Measurements from ENCODE around the gene HDX.
"Not testable (repeated sequence)": the region's sequence is repeated elsewhere in the genome, so short reads cannot be mapped to it uniquely, and the experiment has no call there.

The HDX gene, protein sequence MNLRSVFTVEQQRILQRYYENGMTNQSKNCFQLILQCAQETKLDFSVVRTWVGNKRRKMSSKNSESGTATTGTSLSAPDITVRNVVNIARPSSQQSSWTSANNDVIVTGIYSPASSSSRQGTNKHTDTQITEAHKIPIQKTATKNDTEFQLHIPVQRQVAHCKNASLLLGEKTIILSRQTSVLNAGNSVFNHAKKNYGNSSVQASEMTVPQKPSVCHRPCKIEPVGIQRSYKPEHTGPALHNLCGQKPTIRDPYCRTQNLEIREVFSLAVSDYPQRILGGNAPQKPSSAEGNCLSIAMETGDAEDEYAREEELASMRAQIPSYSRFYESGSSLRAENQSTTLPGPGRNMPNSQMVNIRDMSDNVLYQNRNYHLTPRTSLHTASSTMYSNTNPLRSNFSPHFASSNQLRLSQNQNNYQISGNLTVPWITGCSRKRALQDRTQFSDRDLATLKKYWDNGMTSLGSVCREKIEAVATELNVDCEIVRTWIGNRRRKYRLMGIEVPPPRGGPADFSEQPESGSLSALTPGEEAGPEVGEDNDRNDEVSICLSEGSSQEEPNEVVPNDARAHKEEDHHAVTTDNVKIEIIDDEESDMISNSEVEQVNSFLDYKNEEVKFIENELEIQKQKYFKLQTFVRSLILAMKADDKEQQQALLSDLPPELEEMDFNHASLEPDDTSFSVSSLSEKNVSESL

DNA sequence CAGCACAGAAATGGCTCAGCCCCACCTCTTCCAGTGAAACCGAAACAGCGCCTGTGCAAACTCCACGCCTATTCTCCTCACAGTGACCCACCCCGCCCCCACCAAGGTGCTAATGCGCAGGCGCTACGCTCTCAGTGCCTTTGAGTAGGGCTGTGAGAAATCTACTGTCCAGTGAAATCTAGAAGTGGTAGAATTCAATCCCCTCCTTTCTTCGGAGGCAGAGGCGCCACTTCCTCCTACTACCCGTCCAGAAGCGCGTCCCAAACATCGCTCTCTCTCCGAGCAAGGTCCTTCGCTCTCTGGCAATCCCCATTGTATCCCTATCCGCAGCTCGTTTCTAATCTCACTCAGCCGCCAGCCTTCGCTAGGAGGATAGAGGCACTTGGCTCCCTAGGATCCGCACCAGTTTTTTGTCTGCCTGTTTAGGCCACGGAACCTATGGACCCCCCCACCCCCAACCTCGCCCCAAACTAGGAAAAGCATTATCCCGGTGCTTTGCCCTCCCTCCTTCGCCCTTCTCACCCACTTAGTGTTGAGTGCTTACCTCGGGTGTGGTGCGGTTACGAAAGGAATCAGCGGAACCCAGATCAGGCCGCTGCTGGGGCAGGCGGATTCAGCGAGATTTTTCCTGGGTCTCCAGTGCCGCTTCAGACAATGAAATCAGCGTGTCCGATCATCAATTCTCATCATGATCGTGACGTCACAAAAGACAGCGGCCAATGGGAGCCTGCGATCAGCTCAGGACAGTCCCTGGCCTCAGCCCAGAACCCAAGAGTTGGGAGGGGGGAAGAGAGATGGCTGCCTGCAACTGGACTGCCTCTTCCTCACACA, at the start of gene HDX:
TSS of gene HDX (minus strand) at position 656 of the 831 bp plus-strand sequence. CDS start 27,056 bp downstream, outside the sequence.
- peak; percentile 68 for DNase-seq (ENCODE audit: low spot score)
- Mint-ChIP-seq H3K4me1 (ENCODE audit: low read depth) (peaks cover 5% of the 10 kb centered on the region), H3K36me3 (ENCODE audit: low read depth) (no peaks in the 10 kb centered on the region), H3K4me3 (peak within 1 kb of the TSS; percentile 95), H3K27ac (peak within 1 kb of the TSS; percentile 94), H3K27me3 (ENCODE audit: low read depth) (no peaks in the 10 kb centered on the region), H3K9me3 (no peaks in the 10 kb centered on the region)

DNA sequence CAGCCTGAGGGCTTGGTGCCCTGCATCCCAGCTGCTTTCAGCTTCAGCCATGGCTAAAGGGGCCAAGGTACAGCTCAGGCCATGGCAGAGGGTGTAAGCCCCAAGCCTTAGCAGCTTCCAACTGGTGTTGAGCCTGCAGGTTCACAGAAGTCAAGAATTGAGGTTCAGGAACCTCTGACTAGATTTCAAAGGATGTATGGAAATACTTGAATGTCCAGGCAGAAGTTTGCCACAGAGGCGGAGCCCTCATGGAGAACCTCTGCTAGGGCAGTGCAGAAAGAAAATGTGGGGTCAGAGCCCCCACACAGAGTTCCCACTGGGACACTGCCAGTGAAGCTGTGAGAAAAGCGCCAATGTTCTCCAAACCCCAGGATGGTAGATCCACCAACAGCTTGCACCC, 39.1 kb upstream of the HDX start:
- H3K4me3 Mint-ChIP-seq; DNase-seq (ENCODE audit: low spot score); H3K36me3 Mint-ChIP-seq (ENCODE audit: low read depth); H3K27me3 Mint-ChIP-seq (ENCODE audit: low read depth); H3K4me1 Mint-ChIP-seq (ENCODE audit: low read depth); H3K27ac Mint-ChIP-seq: not testable (repeated sequence)
- H3K9me3 Mint-ChIP-seq, result peaks cover 20% of the 10 kb centered on the region

DNA sequence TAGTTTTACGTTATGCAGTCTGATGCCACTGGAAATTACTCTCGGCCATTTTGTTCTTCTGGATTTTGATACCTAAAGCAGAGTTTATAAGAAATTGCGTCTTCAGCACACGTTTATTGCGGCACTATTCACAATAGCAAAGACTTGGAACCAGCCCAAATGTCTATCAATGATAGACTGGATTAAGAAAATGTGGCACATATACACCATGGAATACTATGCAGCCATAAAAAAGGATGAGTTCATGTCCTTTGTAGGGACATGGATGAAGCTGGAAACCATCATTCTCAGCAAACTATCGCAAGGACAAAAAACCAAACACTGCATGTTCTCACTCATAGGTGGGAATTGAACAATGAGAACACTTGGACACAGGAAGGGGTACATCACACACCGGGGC, 35.4 kb upstream of the HDX start:
- not testable (repeated sequence) for H3K36me3 Mint-ChIP-seq (ENCODE audit: low read depth); H3K27me3 Mint-ChIP-seq (ENCODE audit: low read depth); H3K27ac Mint-ChIP-seq; H3K4me3 Mint-ChIP-seq; DNase-seq (ENCODE audit: low spot score); H3K4me1 Mint-ChIP-seq (ENCODE audit: low read depth)
- H3K9me3 Mint-ChIP-seq, result peaks cover 17% of the 10 kb centered on the region

DNA sequence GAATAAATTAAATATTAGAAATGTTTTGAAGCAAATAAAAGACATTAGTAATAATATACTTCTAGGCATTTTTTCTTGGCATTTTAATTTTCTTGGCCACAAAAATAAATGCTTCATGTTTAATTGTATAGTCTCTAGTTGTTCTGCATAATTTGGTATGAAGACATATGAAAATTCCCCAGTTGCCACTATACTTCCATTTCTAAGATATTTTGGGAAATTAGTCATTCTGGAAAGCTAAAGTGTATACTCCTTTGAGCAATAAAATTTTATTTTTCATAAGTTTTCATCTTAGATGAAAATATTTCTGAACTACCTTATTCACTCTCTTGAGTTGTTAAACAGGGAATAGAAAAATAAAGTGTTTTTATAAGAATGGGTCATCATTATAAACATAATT, 13.8 kb downstream of the HDX start:
- no peaks in the 10 kb centered on the region for H3K4me1 Mint-ChIP-seq (ENCODE audit: low read depth)
- no peak overlapping the region for H3K27ac Mint-ChIP-seq
- DNase-seq (ENCODE audit: low spot score), result no peak
- H3K9me3 Mint-ChIP-seq, result no peaks in the 10 kb centered on the region
- H3K36me3 Mint-ChIP-seq (ENCODE audit: low read depth), result peaks cover 3% of the 10 kb centered on the region
- no peak overlapping the region for H3K4me3 Mint-ChIP-seq
- H3K27me3 Mint-ChIP-seq (ENCODE audit: low read depth), result no peaks in the 10 kb centered on the region

DNA sequence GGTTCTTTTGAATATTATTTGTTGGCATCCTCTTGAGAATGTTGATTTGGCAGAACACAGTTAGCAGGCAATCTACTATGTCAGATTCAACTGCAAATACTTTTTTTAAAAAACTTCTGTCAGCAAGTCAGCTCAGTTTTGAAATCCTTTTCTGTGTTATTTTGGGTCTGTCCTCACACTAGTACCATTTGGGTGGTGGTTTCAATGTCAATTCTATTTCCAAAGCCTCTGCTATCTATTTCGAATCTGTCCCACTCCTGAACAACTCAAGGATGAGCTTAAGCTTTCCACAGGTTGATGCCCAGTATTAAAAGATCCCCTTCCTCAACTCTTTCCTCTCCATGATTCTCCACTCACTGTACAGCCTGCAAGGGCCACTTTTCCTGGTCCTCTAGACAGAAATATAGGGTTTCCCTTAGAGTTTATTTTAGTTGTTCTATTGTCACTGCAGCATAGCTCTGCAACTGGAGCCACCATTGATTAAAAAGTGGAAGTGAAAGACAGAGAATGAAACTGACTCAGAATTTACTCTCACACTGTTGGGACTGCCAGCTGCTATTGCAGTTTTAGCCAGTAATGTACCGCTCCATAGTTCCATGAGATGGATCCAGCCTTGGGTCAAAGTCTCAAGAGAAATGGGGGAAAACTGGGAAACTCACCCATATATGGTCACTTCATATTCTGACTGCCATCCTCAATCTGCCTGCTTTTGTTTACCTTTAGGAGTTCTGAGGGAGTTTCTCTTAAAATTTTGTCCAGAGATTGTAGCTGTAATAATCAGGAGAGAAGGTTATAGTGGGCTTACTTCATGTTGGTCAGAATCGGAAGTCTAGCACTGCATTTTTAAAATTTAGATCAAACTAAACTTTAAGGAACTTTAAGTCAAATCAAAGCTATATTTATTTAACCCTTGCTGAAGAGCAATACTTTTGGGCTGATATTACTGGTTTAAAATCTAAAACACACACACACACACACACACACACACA, 14.6 kb downstream of the HDX start:
- DNase-seq (ENCODE audit: low spot score), result no peak
- H3K4me3 Mint-ChIP-seq, result no peak overlapping the region
- peaks cover 3% of the 10 kb centered on the region for H3K36me3 Mint-ChIP-seq (ENCODE audit: low read depth)
- H3K9me3 Mint-ChIP-seq, result no peaks in the 10 kb centered on the region
- H3K27ac Mint-ChIP-seq, result no peak overlapping the region
- H3K4me1 Mint-ChIP-seq (ENCODE audit: low read depth), result no peaks in the 10 kb centered on the region
- H3K27me3 Mint-ChIP-seq (ENCODE audit: low read depth), result no peaks in the 10 kb centered on the region

DNA sequence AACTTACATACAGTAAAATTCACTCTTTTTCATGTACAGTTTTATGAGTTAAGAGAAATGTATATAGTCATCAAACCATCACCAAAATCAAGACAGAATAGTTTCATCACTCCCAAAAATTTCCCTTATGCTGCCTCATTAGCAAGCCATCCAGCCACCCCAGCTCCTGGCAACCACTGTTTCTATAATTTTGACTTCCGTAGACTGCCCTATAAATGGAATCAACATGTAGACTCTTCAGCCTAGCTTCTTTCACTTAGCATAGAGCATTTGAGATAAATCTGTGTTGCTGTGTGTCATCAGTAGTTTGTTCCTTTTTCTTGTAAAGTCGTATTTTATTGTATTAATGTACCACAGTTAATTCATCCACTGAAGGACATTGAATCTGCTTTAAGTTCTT, 23.2 kb downstream of the HDX start:
- no peak overlapping the region for H3K27ac Mint-ChIP-seq
- no peaks in the 10 kb centered on the region for H3K4me1 Mint-ChIP-seq (ENCODE audit: low read depth)
- H3K9me3 Mint-ChIP-seq, result no peaks in the 10 kb centered on the region
- H3K4me3 Mint-ChIP-seq, result no peak overlapping the region
- DNase-seq (ENCODE audit: low spot score), result no peak
- H3K27me3 Mint-ChIP-seq (ENCODE audit: low read depth), result no peaks in the 10 kb centered on the region
- H3K36me3 Mint-ChIP-seq (ENCODE audit: low read depth), result no peaks in the 10 kb centered on the region

DNA sequence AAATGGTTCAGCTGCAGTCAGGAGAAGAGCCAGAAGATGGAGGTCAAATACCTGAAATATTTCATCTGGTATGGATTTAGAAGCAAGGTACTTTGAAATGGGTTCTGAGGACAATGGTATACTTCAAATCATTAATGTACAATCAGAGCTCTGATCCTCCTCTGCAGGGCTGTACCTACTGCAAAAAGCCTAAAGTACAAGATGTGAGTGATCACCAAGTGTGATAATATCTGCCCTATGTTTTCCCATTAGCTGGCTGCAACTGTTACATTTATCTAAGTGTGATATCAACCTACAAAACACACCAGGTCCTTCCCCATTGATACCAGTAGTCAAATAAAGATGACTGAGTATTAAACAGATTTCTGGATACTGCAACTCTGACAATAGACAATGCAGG, 25.1 kb downstream of the HDX start:
- H3K4me3 Mint-ChIP-seq, result no peak overlapping the region
- H3K36me3 Mint-ChIP-seq (ENCODE audit: low read depth), result no peaks in the 10 kb centered on the region
- DNase-seq (ENCODE audit: low spot score), result no peak
- H3K4me1 Mint-ChIP-seq (ENCODE audit: low read depth), result no peaks in the 10 kb centered on the region
- no peaks in the 10 kb centered on the region for H3K9me3 Mint-ChIP-seq
- no peak overlapping the region for H3K27ac Mint-ChIP-seq
- no peaks in the 10 kb centered on the region for H3K27me3 Mint-ChIP-seq (ENCODE audit: low read depth)

DNA sequence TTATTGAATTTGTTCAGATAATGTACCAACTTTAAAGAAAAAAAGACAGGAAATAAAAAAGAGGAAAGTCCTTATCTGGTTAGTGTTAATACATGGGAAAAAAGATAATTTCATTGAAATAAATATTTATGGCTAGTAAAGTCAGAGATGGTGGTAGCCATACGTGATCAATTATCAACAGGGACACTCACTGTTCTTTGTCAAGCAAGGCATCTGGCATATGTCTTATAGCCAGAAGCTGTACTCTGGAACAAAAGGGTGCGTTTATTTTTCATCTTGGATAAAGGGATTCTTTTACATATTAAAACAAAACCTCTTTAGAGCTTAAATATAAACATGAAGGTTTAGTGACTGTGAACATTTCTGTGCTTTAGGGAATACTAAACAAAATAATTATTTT, 26.7 kb downstream of the HDX start:
- H3K9me3 Mint-ChIP-seq, result no peaks in the 10 kb centered on the region
- H3K4me1 Mint-ChIP-seq (ENCODE audit: low read depth), result no peaks in the 10 kb centered on the region
- H3K27ac Mint-ChIP-seq, result no peak overlapping the region
- no peaks in the 10 kb centered on the region for H3K36me3 Mint-ChIP-seq (ENCODE audit: low read depth)
- H3K27me3 Mint-ChIP-seq (ENCODE audit: low read depth), result no peaks in the 10 kb centered on the region
- DNase-seq (ENCODE audit: low spot score), result no peak
- H3K4me3 Mint-ChIP-seq, result no peak overlapping the region

DNA sequence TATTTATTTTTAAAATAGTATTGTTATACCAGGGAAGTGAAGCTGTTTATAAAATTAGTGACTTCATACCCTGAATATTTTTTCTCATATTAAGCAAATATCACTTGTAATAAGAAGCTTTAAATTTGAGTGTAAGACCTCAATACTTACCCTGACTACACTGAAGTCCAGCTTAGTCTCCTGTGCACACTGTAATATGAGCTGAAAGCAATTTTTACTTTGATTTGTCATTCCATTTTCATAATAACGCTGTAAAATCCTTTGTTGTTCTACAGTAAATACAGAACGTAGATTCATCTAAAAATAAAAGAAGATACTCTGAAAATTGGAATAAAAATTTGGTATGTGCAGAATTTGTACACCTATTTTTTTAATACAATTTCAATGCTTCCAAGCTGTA, 27.2 kb downstream of the HDX start:
- no peaks in the 10 kb centered on the region for H3K9me3 Mint-ChIP-seq

DNA sequence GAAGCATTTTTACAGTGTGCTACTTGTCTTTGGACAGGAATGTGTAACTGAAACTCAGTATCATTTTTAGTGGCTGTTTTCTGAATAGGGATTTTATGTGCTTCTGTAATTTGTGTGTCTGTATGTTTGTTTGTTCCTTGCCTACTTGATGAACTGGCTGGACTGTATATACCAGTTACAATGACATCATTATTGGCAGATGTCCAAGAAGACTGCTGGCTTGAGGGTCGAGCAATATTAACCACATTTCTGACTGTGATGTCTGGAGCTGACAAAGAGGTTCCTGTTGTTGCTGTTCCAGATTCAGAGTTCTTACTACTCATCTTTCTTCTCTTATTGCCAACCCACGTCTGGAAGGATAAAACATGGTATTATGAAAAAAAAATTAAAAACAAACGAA, 33.0 kb downstream of the HDX start:
- Mint-ChIP-seq H3K36me3 (ENCODE audit: low read depth) (peaks cover 4% of the 10 kb centered on the region), H3K27me3 (ENCODE audit: low read depth) (no peaks in the 10 kb centered on the region), H3K4me1 (ENCODE audit: low read depth) (no peaks in the 10 kb centered on the region), H3K4me3 (no peak overlapping the region), H3K27ac (no peak overlapping the region), H3K9me3 (no peaks in the 10 kb centered on the region)
- DNase-seq (ENCODE audit: low spot score), result no peak

More for the DNA sequence above, 27.2 kb downstream of the HDX start:
- H3K27me3 Mint-ChIP-seq (ENCODE audit: low read depth), result no peaks in the 10 kb centered on the region
- no peaks in the 10 kb centered on the region for H3K4me1 Mint-ChIP-seq (ENCODE audit: low read depth)
- no peak overlapping the region for H3K27ac Mint-ChIP-seq
- H3K4me3 Mint-ChIP-seq, result no peak overlapping the region
- no peaks in the 10 kb centered on the region for H3K36me3 Mint-ChIP-seq (ENCODE audit: low read depth)
- DNase-seq (ENCODE audit: low spot score), result no peak

DNA sequence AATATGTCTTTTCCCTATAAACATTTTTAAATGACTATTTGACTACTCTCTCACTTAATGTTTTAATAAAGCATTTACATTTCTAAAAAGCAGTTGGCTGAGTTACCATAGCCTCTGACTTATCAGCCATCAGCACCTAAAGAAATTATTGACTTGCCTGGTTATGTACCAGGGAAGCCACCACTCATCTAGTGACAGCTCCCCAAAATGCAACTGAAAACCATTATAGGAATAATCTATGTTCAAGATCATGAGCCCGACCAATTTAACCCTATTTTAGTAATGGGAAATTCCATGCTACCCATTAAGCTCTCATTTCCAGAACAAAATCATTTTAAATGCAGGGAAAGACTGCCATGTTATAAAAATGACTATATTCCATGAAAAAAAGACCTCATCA, 34.4 kb downstream of the HDX start:
- no peaks in the 10 kb centered on the region for H3K27me3 Mint-ChIP-seq (ENCODE audit: low read depth)
- DNase-seq (ENCODE audit: low spot score), result no peak
- H3K36me3 Mint-ChIP-seq (ENCODE audit: low read depth), result peaks cover 4% of the 10 kb centered on the region
- no peaks in the 10 kb centered on the region for H3K9me3 Mint-ChIP-seq
- no peak overlapping the region for H3K27ac Mint-ChIP-seq
- no peaks in the 10 kb centered on the region for H3K4me1 Mint-ChIP-seq (ENCODE audit: low read depth)
- no peak overlapping the region for H3K4me3 Mint-ChIP-seq

DNA sequence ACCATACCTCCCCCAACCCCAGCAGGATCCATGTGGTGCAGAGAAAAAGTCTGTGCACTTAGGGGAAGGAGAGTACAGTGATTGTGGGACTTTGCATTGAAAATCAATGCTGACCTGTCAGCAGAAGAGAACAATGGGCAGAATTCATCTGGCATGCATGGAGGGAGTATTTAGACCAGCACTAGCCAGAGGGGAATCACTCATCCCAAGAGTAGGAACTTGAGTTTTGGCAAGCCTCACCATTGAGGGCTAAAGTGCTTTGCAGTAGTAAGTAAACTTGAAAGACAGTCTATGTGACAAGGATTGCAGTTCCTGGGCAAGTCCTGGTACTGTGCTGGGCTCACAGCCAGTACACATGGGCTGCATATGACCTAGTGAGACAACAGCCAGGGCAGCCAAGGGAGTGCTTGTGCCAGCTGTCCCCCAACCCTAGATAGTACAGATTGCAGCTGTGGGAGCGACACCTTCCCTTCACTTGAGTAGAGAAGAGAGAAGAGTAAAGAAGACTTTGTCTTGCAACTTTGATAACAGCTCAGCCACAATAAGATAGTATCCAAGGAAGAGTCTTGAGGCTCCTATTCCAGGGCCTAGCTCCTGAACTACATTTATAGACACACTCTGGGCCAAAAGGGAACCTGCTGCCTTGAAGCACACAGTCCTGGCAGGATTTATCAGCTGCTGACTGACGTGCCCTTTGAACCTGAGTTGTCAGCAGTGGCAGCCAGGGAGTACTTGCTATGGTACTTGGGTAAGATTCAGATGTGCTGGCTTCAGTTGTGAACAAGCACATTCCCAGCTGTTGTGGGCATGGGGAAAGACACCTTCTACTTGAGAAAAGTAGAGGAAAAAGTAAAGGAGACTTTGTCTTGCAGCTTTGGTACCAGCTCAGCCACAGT, 48.7 kb downstream of the HDX start:
- DNase-seq (ENCODE audit: low spot score), result no peak
- no peak overlapping the region for H3K27ac Mint-ChIP-seq
- H3K4me1 Mint-ChIP-seq (ENCODE audit: low read depth), result no peaks in the 10 kb centered on the region
- H3K36me3 Mint-ChIP-seq (ENCODE audit: low read depth), result no peaks in the 10 kb centered on the region
- no peak overlapping the region for H3K4me3 Mint-ChIP-seq
- H3K9me3 Mint-ChIP-seq, result peaks cover 13% of the 10 kb centered on the region
- no peaks in the 10 kb centered on the region for H3K27me3 Mint-ChIP-seq (ENCODE audit: low read depth)

All from T-helper 2 cell treated with Interferon-gamma antibody and Interleukin-4, amounts not matched to agents 5 μg/mL and 100 μg/mL, for 36 hours (primary cell).